ENCODE measurements around the gene PSMC4. TPM values are rescaled to one million over a fixed set of nuclear protein-coding genes. Genes with fewer than 3 reads are reported as not detected.

The PSMC4 gene
- total and polyA plus RNA-seq, 2 donors (not counting 1 experiment from before 2014, with no cell fraction given): 58.2 to 63.0 TPM

DNA sequence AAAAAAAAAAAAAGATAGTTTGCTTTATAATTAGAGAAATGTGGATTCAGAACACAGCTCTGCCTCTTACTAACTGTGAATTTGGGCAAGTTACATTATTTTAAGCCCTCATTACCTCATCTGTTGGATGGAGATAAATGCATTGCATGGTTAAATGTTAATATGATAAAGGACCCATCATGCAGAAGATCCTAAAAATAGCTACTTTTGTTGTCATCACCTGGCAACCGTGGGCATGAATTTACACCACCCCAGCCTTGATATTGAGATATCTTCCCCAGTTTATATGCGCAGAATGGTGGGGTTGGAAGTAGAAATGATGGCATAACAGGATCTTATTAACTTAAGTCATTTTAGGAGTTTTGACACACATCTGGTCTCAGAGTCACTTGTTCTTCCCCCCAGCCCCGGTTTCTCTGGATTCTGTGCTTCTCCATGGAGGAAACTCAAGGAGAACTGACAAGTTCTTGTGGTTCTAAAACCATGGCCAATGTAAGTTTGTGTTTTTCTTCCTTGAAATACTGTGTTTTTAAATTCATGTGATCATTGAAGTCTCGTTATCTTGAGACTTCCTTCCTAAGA, 34.8 kb downstream of the PSMC4 start:
- POLR2A ChIA-PET: no interaction called here
- peaks cover 10 to 30% of the 10 kb centered on the region in 2 experiments for H3K36me3 ChIP-seq (replicated peaks in 1 of 2; ENCODE audit: control extremely low read depth in 1 of 2, control insufficient read depth in 1 of 2, extremely low read depth in 1 of 2, insufficient read depth in 2 of 2, low read length in 1 of 2)
- H3K9me3 ChIP-seq (ENCODE audit: control extremely low read depth in 1 of 3, control insufficient read depth in 2 of 3, insufficient read depth in 1 of 3, low read length in 2 of 3): peaks cover 0 to 2% (median 1%) of the 10 kb centered on the region in 3 donors

DNA sequence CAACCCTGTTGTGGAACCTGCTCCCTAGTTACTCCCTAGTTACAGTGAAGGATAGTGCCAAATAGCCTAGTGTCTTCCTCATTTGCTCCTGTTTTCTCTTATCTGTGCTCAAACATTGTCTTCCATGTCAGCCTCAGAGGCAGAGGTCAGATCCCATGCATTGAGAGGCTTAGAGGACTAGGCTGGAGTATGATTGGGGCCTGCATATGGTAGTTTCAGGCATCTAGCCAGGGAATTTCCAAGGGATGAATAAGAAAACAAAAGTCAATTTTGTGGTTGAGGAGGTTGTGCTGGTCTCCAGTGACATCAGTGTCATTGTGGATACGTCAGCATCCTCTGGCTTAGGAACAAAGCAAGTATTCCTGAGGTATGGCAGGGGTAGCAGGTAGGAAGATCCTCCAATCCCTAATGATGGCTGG, 35.3 kb downstream of the PSMC4 start:
- H2AFZ ChIP-seq (ENCODE audit: insufficient read depth, low read depth, low read length, poor library complexity, severe bottlenecking): no peak overlapping the region
- no peak overlapping the region for H3K4me3 Mint-ChIP-seq
- TF ChIP-seq EZH2 (IDR thresholded peaks at IDR 0.05; ENCODE audit: borderline replicate concordance, insufficient read depth, low read depth, low read length, poor library complexity, severe bottlenecking): no peak
- TF ChIP-seq, protein P1, sequence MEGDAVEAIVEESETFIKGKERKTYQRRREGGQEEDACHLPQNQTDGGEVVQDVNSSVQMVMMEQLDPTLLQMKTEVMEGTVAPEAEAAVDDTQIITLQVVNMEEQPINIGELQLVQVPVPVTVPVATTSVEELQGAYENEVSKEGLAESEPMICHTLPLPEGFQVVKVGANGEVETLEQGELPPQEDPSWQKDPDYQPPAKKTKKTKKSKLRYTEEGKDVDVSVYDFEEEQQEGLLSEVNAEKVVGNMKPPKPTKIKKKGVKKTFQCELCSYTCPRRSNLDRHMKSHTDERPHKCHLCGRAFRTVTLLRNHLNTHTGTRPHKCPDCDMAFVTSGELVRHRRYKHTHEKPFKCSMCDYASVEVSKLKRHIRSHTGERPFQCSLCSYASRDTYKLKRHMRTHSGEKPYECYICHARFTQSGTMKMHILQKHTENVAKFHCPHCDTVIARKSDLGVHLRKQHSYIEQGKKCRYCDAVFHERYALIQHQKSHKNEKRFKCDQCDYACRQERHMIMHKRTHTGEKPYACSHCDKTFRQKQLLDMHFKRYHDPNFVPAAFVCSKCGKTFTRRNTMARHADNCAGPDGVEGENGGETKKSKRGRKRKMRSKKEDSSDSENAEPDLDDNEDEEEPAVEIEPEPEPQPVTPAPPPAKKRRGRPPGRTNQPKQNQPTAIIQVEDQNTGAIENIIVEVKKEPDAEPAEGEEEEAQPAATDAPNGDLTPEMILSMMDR (IDR thresholded peaks at IDR 0.05): no peak
- ChIA-PET POLR2A (no interaction called here), CTCF (no interaction called here)
- no peak for ATAC-seq (ENCODE audit: low read depth)
- H3K9me3 Mint-ChIP-seq (ENCODE audit: insufficient read depth): peaks cover 6% of the 10 kb centered on the region
- peaks cover 10 to 28% of the 10 kb centered on the region in 2 experiments for H3K36me3 ChIP-seq (replicated peaks in 1 of 2; ENCODE audit: control extremely low read depth in 1 of 2, control insufficient read depth in 1 of 2, extremely low read depth in 1 of 2, insufficient read depth in 2 of 2, low read length in 1 of 2)
- H3K9ac ChIP-seq (ENCODE audit: low read length): no peak overlapping the region
- H3K27me3 Mint-ChIP-seq: no peaks in the 10 kb centered on the region
- DNase-seq: no peak
- no peak overlapping the region for H3K27ac ChIP-seq (ENCODE audit: low read length in 2 of 2)
- H3K4me2 ChIP-seq (replicated peaks; ENCODE audit: low read depth, low read length, poor library complexity, severe bottlenecking): no peak overlapping the region
- no peak overlapping the region for H3K4me3 ChIP-seq (ENCODE audit: control extremely low read depth in 1 of 5, extremely low read depth in 1 of 5, insufficient read depth in 1 of 5, low read depth in 2 of 5, low read length in 4 of 5)
- no peaks in the 10 kb centered on the region for H3K4me1 ChIP-seq (ENCODE audit: control insufficient read depth in 2 of 2, insufficient read depth in 2 of 2, low read length in 2 of 2)
- H3K27me3 ChIP-seq (replicated peaks in 1 of 4; ENCODE audit: control extremely low read depth in 1 of 4, control insufficient read depth in 3 of 4, insufficient read depth in 4 of 4, low read length in 3 of 4): no peaks in the 10 kb centered on the region
- intact Hi-C loops (cut with micrococcal nuclease): no loop called here
- no peak overlapping the region for H3K27ac Mint-ChIP-seq
- no peaks in the 10 kb centered on the region for H4K20me1 ChIP-seq (ENCODE audit: control insufficient read depth, insufficient read depth, low read length, poor library complexity, severe bottlenecking)
- no peaks in the 10 kb centered on the region for H3K79me2 ChIP-seq (ENCODE audit: control insufficient read depth, insufficient read depth, low read length)
- no peaks in the 10 kb centered on the region for H3K4me1 Mint-ChIP-seq
- no CpG with 5 or more reads among the region's 1 CpG for WGBS (ENCODE audit: insufficient coverage)
- peaks cover 0 to 2% (median 1%) of the 10 kb centered on the region in 3 donors for H3K9me3 ChIP-seq (ENCODE audit: control extremely low read depth in 1 of 3, control insufficient read depth in 2 of 3, insufficient read depth in 1 of 3, low read length in 2 of 3)

More for the DNA sequence above, 34.8 kb downstream of the PSMC4 start:
- H2AFZ ChIP-seq (ENCODE audit: insufficient read depth, low read depth, low read length, poor library complexity, severe bottlenecking): no peak overlapping the region
- ATAC-seq (ENCODE audit: low read depth): no peak
- TF ChIP-seq EZH2 (IDR thresholded peaks at IDR 0.05; ENCODE audit: borderline replicate concordance, insufficient read depth, low read depth, low read length, poor library complexity, severe bottlenecking): no peak
- TF ChIP-seq, protein P1 (IDR thresholded peaks at IDR 0.05): no peak
- H3K4me3 Mint-ChIP-seq: no peak overlapping the region
- H3K27ac ChIP-seq (ENCODE audit: low read length in 2 of 2): no peak overlapping the region
- no peak overlapping the region for H3K4me3 ChIP-seq (ENCODE audit: control extremely low read depth in 1 of 5, extremely low read depth in 1 of 5, insufficient read depth in 1 of 5, low read depth in 2 of 5, low read length in 4 of 5)
- no peaks in the 10 kb centered on the region for H3K79me2 ChIP-seq (ENCODE audit: control insufficient read depth, insufficient read depth, low read length)
- no peak overlapping the region for H3K4me2 ChIP-seq (replicated peaks; ENCODE audit: low read depth, low read length, poor library complexity, severe bottlenecking)
- no peaks in the 10 kb centered on the region for H3K4me1 ChIP-seq (ENCODE audit: control insufficient read depth in 2 of 2, insufficient read depth in 2 of 2, low read length in 2 of 2)
- WGBS (ENCODE audit: insufficient coverage): 100% methylated on average over 1 of the region's 4 CpGs
- DNase-seq: no peak
- H3K27me3 Mint-ChIP-seq: no peaks in the 10 kb centered on the region
- no peak overlapping the region for H3K9ac ChIP-seq (ENCODE audit: low read length)
- peaks cover 6% of the 10 kb centered on the region for H3K9me3 Mint-ChIP-seq (ENCODE audit: insufficient read depth)
- H3K4me1 Mint-ChIP-seq: no peaks in the 10 kb centered on the region
- no peaks in the 10 kb centered on the region for H3K27me3 ChIP-seq (replicated peaks in 1 of 4; ENCODE audit: control extremely low read depth in 1 of 4, control insufficient read depth in 3 of 4, insufficient read depth in 4 of 4, low read length in 3 of 4)
- no peaks in the 10 kb centered on the region for H4K20me1 ChIP-seq (ENCODE audit: control insufficient read depth, insufficient read depth, low read length, poor library complexity, severe bottlenecking)
- intact Hi-C loops (cut with micrococcal nuclease): no loop called here
- no peak overlapping the region for H3K27ac Mint-ChIP-seq
- CTCF ChIA-PET: no interaction called here
